Measurements from ENCODE around the gene NDE1. TPM values are rescaled to one million over a fixed set of nuclear protein-coding genes. Genes with fewer than 3 reads are reported as not detected.

The NDE1 gene
- total RNA-seq, 4 donors from 2014 or later, result 4.0 to 26.2 (median 11.9) TPM

DNA sequence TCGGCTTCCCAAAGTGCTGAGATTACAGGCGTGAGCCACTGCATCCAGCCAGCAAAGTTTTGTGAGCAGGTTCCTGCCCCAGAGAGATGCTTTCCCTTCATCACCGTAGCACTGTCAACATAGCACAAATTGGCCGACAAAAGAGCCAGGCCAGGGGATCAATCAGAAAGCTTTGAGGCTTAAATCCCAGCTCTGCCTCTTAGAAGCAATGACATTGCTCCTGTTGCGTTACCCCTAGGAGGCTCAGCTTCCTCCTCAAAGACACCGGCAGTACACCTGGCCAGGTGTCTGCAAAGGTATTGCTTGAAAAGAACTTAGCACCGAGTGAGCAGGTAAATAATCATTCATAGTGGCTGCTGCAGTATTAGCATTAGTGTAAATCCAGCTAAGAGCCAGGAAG, 86.5 kb downstream of the NDE1 start:
- Histone ChIP-seq H3K4me3 (no peak overlapping the region), H3K27me3 (no peaks in the 10 kb centered on the region), H3K27ac (no peak overlapping the region), H3K36me3 (peaks cover 0 to 6% of the 10 kb centered on the region in 2 donors), H3K4me1 (no peaks in the 10 kb centered on the region), H3K9me3 (no peaks in the 10 kb centered on the region)
- in situ Hi-C loops (cut with MboI; ENCODE audit: low sequenced_read_pairs in 4 of 4) (loop anchor here in 1 of 4 donors (10.0 kb wide), 1 partner anchor 62 kb away; no protein-coding TSS in a partner anchor), intact Hi-C loops (cut with DNase I; ENCODE audit: low total_unique reads) (no loop called here)
- no peak for DNase-seq
- no peak for ATAC-seq
- TF ChIP-seq, protein P1, sequence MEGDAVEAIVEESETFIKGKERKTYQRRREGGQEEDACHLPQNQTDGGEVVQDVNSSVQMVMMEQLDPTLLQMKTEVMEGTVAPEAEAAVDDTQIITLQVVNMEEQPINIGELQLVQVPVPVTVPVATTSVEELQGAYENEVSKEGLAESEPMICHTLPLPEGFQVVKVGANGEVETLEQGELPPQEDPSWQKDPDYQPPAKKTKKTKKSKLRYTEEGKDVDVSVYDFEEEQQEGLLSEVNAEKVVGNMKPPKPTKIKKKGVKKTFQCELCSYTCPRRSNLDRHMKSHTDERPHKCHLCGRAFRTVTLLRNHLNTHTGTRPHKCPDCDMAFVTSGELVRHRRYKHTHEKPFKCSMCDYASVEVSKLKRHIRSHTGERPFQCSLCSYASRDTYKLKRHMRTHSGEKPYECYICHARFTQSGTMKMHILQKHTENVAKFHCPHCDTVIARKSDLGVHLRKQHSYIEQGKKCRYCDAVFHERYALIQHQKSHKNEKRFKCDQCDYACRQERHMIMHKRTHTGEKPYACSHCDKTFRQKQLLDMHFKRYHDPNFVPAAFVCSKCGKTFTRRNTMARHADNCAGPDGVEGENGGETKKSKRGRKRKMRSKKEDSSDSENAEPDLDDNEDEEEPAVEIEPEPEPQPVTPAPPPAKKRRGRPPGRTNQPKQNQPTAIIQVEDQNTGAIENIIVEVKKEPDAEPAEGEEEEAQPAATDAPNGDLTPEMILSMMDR (IDR thresholded peaks at IDR 0.05 in 4 of 5, conservative IDR thresholded peaks at IDR 0.05 in 1 of 5), result no peak
- no peak for TF ChIP-seq POLR2A (IDR thresholded peaks at IDR 0.05)

DNA sequence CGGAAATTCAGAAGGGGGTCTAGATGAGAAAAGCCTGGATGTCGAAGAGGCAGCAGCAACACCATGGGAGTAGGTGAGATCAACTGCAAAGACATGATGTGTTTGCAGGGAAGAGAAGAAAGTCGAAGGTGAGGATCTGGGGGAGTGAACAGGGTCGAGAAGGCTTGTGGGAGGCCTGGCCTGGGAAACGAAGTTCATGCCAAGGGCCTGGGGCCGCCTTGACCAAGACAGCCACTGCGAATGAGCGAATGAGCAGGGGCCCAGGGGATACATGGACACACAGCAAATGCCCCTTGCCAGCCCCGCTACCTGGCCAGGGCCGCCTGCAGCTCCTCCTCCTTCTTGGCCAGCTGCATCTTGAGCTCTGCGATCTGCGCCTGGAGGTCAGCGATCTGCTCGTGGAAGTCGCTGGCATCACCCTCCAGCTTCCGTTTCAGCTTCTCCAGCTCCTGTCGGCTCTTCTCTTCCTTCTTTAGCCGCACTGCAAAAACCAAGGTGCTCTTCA, 87.1 kb downstream of the NDE1 start:
- Histone ChIP-seq H3K4me3 (no peak overlapping the region), H3K4me1 (no peaks in the 10 kb centered on the region), H3K27me3 (no peaks in the 10 kb centered on the region), H3K36me3 (peaks cover 0 to 6% of the 10 kb centered on the region in 2 donors), H3K27ac (no peak overlapping the region), H3K9me3 (no peaks in the 10 kb centered on the region)
- intact Hi-C loops (cut with DNase I; ENCODE audit: low total_unique reads), result no loop called here
- no peak for TF ChIP-seq POLR2A (IDR thresholded peaks at IDR 0.05)
- in situ Hi-C loops (cut with MboI; ENCODE audit: low sequenced_read_pairs in 4 of 4), result loop anchor here in 1 of 4 donors (10.0 kb wide), 1 partner anchor 62 kb away; no protein-coding TSS in a partner anchor
- no peak for DNase-seq
- no peak for ATAC-seq

DNA sequence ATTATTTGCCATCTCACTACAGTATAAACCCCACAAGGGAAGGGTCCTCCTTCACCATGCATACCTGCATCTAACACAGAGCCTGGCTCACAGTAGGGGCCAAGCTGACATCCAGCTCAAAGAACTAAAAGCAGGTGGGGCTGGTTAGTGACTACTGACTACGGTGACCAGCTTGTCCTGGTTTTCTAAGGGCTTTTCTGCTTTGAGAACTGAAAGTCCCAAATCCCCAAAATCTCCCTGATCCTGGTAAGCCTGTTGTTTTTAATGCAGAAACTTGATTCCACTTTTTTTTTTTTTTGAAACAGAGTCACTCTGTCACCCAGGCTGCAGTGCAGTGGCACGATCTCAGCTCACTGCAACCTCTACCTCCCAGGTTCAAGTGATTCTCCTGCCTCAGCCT, 89.4 kb downstream of the NDE1 start:
- no peak for TF ChIP-seq POLR2A (IDR thresholded peaks at IDR 0.05)
- TF ChIP-seq, protein P1 (IDR thresholded peaks at IDR 0.05 in 4 of 5, conservative IDR thresholded peaks at IDR 0.05 in 1 of 5), result no peak

DNA sequence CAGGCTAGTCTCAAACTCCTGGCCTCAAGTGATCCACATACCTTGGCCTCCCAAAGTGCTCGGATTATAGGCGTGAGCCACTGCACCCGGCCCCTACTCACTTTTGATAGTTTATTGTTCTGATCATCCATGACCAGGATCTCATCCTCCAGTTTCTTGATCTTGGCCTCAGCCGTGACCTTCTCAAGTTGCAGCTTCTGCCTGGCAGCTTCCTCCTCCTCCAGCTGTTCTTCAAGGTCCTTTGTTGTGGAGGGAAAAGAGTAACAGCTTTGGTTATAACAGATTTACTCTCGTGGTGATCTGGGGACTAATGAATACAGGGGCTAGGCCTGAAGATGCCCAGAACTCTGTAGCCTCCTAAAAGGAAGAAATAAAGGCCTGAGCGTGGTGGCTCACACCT, 89.9 kb downstream of the NDE1 start:
- ATAC-seq, result no peak
- H3K36me3 ChIP-seq, result no peaks in the 10 kb centered on the region
- H3K27ac ChIP-seq, result no peak overlapping the region

More for the DNA sequence above, 89.4 kb downstream of the NDE1 start:
- intact Hi-C loops (cut with DNase I; ENCODE audit: low total_unique reads) (no loop called here), in situ Hi-C loops (cut with MboI; ENCODE audit: low sequenced_read_pairs in 4 of 4) (loop anchor here in 1 of 4 donors (10.0 kb wide), 1 partner anchor 65 kb away; no protein-coding TSS in a partner anchor)
- no peaks in the 10 kb centered on the region for H3K4me1 ChIP-seq
- no peaks in the 10 kb centered on the region for H3K9me3 ChIP-seq
- no peak overlapping the region for H3K27ac ChIP-seq
- H3K27me3 ChIP-seq, result no peaks in the 10 kb centered on the region
- ATAC-seq (no peak), DNase-seq (no peak)
- no peak overlapping the region for H3K4me3 ChIP-seq
- H3K36me3 ChIP-seq, result no peaks in the 10 kb centered on the region

DNA sequence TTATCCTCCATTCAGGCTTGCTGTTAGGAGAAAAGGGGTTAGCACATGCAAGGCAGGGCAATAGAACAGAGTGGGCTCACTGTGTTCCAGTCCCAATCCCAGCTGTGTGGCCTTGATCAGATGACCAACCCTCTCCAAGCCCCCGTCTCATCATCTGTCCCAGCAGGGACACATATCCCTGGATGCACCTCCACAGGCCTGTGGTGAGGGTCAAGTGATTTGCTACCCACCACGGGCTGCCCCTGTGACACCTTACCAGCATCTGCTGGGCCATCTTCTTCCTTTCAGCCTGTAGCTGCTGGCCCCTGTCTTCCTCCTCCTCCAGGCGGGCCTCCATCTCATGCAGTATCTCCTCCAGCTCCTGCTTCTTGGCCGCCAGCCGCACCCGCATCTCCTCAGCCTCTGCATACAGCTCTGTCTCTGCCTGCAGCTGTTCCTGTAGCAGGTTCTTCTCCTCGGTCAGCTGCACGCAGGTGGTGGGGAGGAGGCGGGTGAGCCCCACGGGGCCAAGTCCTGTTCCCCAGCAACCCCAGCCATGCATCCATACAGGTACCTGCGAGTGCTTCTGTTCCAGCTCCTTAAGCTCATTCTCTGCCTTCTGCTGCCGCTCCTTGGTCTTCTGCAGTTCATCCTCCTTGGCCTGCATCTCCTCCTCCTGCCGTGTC, 91.3 kb downstream of the NDE1 start:
- no peak overlapping the region for H3K27ac ChIP-seq

More for the DNA sequence above, 89.9 kb downstream of the NDE1 start:
- no peak for DNase-seq
- H3K9me3 ChIP-seq, result no peaks in the 10 kb centered on the region
- H3K27me3 ChIP-seq, result no peaks in the 10 kb centered on the region
- H3K4me1 ChIP-seq, result no peaks in the 10 kb centered on the region
- in situ Hi-C loops (cut with MboI; ENCODE audit: low sequenced_read_pairs in 4 of 4), result loop anchor here in 1 of 4 donors (10.0 kb wide), 1 partner anchor 65 kb away; no protein-coding TSS in a partner anchor
- H3K4me3 ChIP-seq, result no peak overlapping the region
- intact Hi-C loops (cut with DNase I; ENCODE audit: low total_unique reads), result no loop called here
- TF ChIP-seq POLR2A (IDR thresholded peaks at IDR 0.05), result no peak
- TF ChIP-seq, protein P1 (IDR thresholded peaks at IDR 0.05 in 4 of 5, conservative IDR thresholded peaks at IDR 0.05 in 1 of 5), result no peak

More for the DNA sequence above, 91.3 kb downstream of the NDE1 start:
- H3K9me3 ChIP-seq, result no peaks in the 10 kb centered on the region
- ATAC-seq (no peak), DNase-seq (no peak)
- H3K27me3 ChIP-seq, result no peaks in the 10 kb centered on the region
- intact Hi-C loops (cut with DNase I; ENCODE audit: low total_unique reads), result no loop called here
- TF ChIP-seq POLR2A (IDR thresholded peaks at IDR 0.05), result no peak
- TF ChIP-seq, protein P1 (IDR thresholded peaks at IDR 0.05 in 4 of 5, conservative IDR thresholded peaks at IDR 0.05 in 1 of 5), result no peak
- no peaks in the 10 kb centered on the region for H3K36me3 ChIP-seq
- in situ Hi-C loops (cut with MboI; ENCODE audit: low sequenced_read_pairs in 4 of 4), result no loop called here
- no peaks in the 10 kb centered on the region for H3K4me1 ChIP-seq
- H3K4me3 ChIP-seq, result no peak overlapping the region

Data from gastrocnemius medialis (tissue), 4 donors.